Endodermal cell (in vitro differentiated cells): ENCODE results near the gene CALCOCO1. TPM values are rescaled to one million over a fixed set of nuclear protein-coding genes. Genes with fewer than 3 reads are reported as not detected.

Experiments used
- DNase-seq: peaks from one replicate; pipeline ENCODE4 v3.0.0-alpha.2; 2017
- H3K27ac ChIP-seq: 2 replicates; pipeline ENCODE4 v1.5.1; 2013; ENCODE audit warnings: mild to moderate bottlenecking, low read depth, low read length, moderate library complexity
- H3K27me3 ChIP-seq: 2 replicates; pipeline ENCODE4 v1.6.1; 2013; ENCODE audit warnings: mild to moderate bottlenecking, low read length, moderate library complexity; ENCODE audit not compliant: insufficient read depth, control insufficient read depth, poor library complexity, severe bottlenecking
- H3K36me3 ChIP-seq: 2 replicates; pipeline ENCODE4 v1.7.0; 2013; ENCODE audit warnings: mild to moderate bottlenecking, low read length, moderate library complexity; ENCODE audit not compliant: control insufficient read depth, insufficient read depth
- H3K4me1 ChIP-seq: one replicate; pipeline ENCODE4 v1.7.0; 2013; ENCODE audit warnings: low read length; ENCODE audit not compliant: control insufficient read depth, insufficient read depth
- H3K4me3 ChIP-seq: 2 replicates; pipeline ENCODE4 v1.5.1; 2013; ENCODE audit warnings: mild to moderate bottlenecking, low read length, moderate library complexity
- H3K9ac ChIP-seq: 2 replicates; pipeline ENCODE4 v1.6.1; 2013; ENCODE audit warnings: mild to moderate bottlenecking, low read length, moderate library complexity; ENCODE audit not compliant: poor library complexity, severe bottlenecking; ENCODE audit errors: extremely low read depth
- H3K9me3 ChIP-seq: 2 replicates; pipeline ENCODE4 v1.6.1; 2013; ENCODE audit warnings: mild to moderate bottlenecking, low read length, moderate library complexity; ENCODE audit not compliant: control insufficient read depth
- H3K27ac Mint-ChIP-seq: 2 replicates; pipeline ENCODE4 v1.8.0; 2020; ENCODE audit warnings: mixed read lengths
- H3K27me3 Mint-ChIP-seq: 2 replicates; pipeline ENCODE4 v1.8.0; 2021; ENCODE audit warnings: mild to moderate bottlenecking, mixed read lengths; ENCODE audit not compliant: insufficient read depth
- H3K36me3 Mint-ChIP-seq: 2 replicates; pipeline ENCODE4 v1.8.0; 2020; ENCODE audit warnings: low read depth, mixed read lengths
- H3K4me1 Mint-ChIP-seq: 2 replicates; pipeline ENCODE4 v1.8.0; 2020; ENCODE audit warnings: mixed read lengths
- H3K4me3 Mint-ChIP-seq: 2 replicates; pipeline ENCODE4 v1.8.0; 2020; ENCODE audit warnings: mild to moderate bottlenecking, moderate library complexity, mixed read lengths
- H3K9me3 Mint-ChIP-seq: 2 replicates; pipeline ENCODE4 v1.8.0; 2020; ENCODE audit warnings: mild to moderate bottlenecking, mixed read lengths
- WGBS, 2 experiments: methylation state at CpG; one replicate each; pipeline versions ENCODE4 v1.1.5 to v1.1.7; 2013; ENCODE audit warnings: missing lambda C conversion rate in 2 of 2, mixed read lengths in 1 of 2; ENCODE audit not compliant: insufficient coverage in 1 of 2, insufficient read length in 1 of 2; 5-methylcytosine and 5-hydroxymethylcytosine counted together
- total RNA-seq, 2 donors: library from RNA; stranded (reverse); fragmentation: NEBNext Ultra II Directional in 1 of 2; extraction: Animal tissue kit (Norgen Biotek cat#: 25700) in 1 of 2; gene quantifications; 2 replicates in 1 of 2; 3 replicates in 1 of 2; pipeline ENCODE4 v1.2.1, GENCODE V29; 2021
- TF ChIP-seq, protein P1 (sequence below): fragments of 200-600 bp; sonication (generic); conservative IDR thresholded peaks from 2 replicates; pipeline ENCODE4 v1.5.0; 2021; ENCODE audit warnings: antibody characterized with exemption, mild to moderate bottlenecking

Gene CALCOCO1
- total RNA-seq, 2 donors from 2014 or later = 41.4 to 45.7 TPM

DNA sequence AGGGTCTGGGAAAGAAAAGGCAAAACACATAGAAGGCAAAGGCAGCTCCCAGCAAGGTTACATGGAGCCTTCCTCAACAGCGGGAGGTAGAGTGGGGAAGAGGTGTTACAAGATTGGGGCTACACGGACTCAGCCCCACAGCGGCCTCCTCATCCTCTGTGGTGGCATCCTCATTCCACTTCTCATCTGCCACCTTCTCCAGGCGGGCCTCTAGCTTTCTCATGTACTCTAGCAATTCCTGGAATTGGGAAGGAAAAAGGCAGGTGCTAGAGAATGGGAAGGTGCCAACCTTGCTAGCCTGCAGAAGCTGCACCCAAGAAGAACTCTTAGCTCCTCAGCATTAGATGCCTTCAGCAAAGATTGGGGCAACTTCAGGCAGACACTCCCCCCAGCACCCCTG lies 13.2 kb downstream of the CALCOCO1 start:
- H3K27ac ChIP-seq = no peak overlapping the region
- no peaks in the 10 kb centered on the region for H3K9me3 ChIP-seq
- peaks cover 5% of the 10 kb centered on the region for H3K4me1 ChIP-seq
- Mint-ChIP-seq H3K27me3 (peaks cover 8% of the 10 kb centered on the region), H3K4me1 (no peaks in the 10 kb centered on the region), H3K4me3 (no peak overlapping the region), H3K36me3 (peaks cover 25% of the 10 kb centered on the region), H3K9me3 (no peaks in the 10 kb centered on the region), H3K27ac (no peak overlapping the region)
- TF ChIP-seq, protein P1, sequence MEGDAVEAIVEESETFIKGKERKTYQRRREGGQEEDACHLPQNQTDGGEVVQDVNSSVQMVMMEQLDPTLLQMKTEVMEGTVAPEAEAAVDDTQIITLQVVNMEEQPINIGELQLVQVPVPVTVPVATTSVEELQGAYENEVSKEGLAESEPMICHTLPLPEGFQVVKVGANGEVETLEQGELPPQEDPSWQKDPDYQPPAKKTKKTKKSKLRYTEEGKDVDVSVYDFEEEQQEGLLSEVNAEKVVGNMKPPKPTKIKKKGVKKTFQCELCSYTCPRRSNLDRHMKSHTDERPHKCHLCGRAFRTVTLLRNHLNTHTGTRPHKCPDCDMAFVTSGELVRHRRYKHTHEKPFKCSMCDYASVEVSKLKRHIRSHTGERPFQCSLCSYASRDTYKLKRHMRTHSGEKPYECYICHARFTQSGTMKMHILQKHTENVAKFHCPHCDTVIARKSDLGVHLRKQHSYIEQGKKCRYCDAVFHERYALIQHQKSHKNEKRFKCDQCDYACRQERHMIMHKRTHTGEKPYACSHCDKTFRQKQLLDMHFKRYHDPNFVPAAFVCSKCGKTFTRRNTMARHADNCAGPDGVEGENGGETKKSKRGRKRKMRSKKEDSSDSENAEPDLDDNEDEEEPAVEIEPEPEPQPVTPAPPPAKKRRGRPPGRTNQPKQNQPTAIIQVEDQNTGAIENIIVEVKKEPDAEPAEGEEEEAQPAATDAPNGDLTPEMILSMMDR = no peak
- DNase-seq = no peak
- no peaks in the 10 kb centered on the region for H3K36me3 ChIP-seq
- H3K27me3 ChIP-seq = peaks cover 8% of the 10 kb centered on the region
- H3K9ac ChIP-seq = no peak overlapping the region
- no peak overlapping the region for H3K4me3 ChIP-seq
- WGBS, 2 experiments = 85% methylated on average over 4 of the region's 4 CpGs; no CpG with 5 or more reads in 1 of the 2 experiments

DNA sequence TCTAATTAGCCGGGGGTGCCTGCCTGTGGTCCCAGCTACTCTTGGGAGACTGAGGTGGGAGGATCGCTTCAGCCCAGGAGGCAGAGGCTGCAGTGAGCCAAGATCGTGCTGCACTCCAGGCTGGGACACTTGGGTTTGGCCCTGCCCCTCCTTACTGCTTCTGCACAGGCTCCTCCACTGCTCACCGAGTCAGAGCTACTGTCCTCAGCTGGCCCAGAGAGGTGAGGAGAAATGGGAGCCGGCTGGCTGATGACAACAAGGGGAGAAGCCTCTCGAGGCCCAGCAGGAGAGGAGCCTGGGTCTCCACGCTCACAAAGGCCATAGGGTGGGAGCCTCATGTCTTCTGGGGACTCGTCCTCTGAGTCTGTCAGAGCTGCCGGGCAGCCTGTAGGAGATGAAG lies 13.7 kb downstream of the CALCOCO1 start:
- H3K36me3 ChIP-seq = no peaks in the 10 kb centered on the region
- no peak for DNase-seq
- H3K9ac ChIP-seq = no peak overlapping the region
- peaks cover 13% of the 10 kb centered on the region for H3K27me3 ChIP-seq
- WGBS, 2 experiments = 90 to 92% methylated on average over 5 to 9 of the region's 9 CpGs
- H3K9me3 ChIP-seq = no peaks in the 10 kb centered on the region
- peaks cover 25% of the 10 kb centered on the region for H3K36me3 Mint-ChIP-seq
- no peak overlapping the region for H3K27ac ChIP-seq
- H3K4me1 Mint-ChIP-seq = no peaks in the 10 kb centered on the region
- no peak overlapping the region for H3K27ac Mint-ChIP-seq
- H3K9me3 Mint-ChIP-seq = no peaks in the 10 kb centered on the region
- peaks cover 13% of the 10 kb centered on the region for H3K27me3 Mint-ChIP-seq
- TF ChIP-seq, protein P1 = no peak
- no peak overlapping the region for H3K4me3 ChIP-seq
- no peak overlapping the region for H3K4me3 Mint-ChIP-seq
- peaks cover 5% of the 10 kb centered on the region for H3K4me1 ChIP-seq

DNA sequence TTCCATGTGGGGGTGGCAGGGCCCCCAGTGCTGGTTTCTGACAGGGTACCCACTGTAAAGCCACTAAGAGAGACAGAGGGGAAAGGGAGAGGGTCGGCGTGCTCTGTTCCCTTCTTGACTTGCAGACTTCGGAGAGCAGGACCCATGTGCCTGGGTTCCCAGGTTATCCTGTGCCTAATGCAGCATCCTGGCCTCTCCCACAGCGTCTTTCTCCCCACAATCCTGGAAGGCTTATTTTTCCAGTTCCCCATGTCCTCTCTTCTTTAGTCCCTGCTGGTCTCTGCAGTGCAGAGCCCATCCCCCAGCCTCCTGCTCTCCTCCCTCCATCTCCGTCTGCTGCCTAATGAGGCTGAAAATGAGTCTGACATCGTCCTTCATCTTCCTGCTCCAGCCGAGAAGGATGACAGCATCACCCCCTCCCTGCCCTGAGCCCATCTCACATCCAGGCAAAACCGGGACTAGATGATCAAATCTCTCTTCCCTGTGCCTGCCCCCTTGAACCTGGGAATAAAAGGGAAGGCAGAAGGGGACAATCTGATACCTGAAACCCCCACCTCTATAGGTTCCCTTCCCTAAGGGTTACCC lies 15.1 kb downstream of the CALCOCO1 start:
- Histone ChIP-seq H3K4me1 (peaks cover 5% of the 10 kb centered on the region), H3K27me3 (peaks cover 14% of the 10 kb centered on the region), H3K9me3 (no peaks in the 10 kb centered on the region), H3K36me3 (no peaks in the 10 kb centered on the region), H3K4me3 (no peak overlapping the region), H3K9ac (no peak overlapping the region), H3K27ac (no peak overlapping the region)
- DNase-seq = no peak
- peaks cover 22% of the 10 kb centered on the region for H3K36me3 Mint-ChIP-seq
- H3K27ac Mint-ChIP-seq = no peak overlapping the region
- peaks cover 20% of the 10 kb centered on the region for H3K27me3 Mint-ChIP-seq
- H3K9me3 Mint-ChIP-seq = no peaks in the 10 kb centered on the region
- 75 to 83% methylated on average over 3 to 8 of the region's 8 CpGs for WGBS, 2 experiments
- no peaks in the 10 kb centered on the region for H3K4me1 Mint-ChIP-seq
- TF ChIP-seq, protein P1 = no peak
- no peak overlapping the region for H3K4me3 Mint-ChIP-seq
